Hippocampal formation (tissue), 2 donors: ENCODE data around the gene OR2T33.
"Not testable (repeated sequence)": the region's sequence is repeated elsewhere in the genome, so short reads cannot be mapped to it uniquely, and the experiment has no call there.

Experiments used
- DNase-seq, 2 donors: peaks; one replicate each; lab custom pipeline; 2025; lab: John Stamatoyannopoulos, UW

OR2T33 gene

GRCh38 chr1:248277876-248278275 is at the start of gene OR2T33:
TSS of gene OR2T33 (minus strand) at chr1:248277976. CDS start at chr1:248273814, 4,162 bp downstream.
- no peak for DNase-seq

GRCh38 chr1:248324468-248324867 is 46.7 kb upstream of the OR2T33 start, which contains the start of gene OR2M7:
TSS of gene OR2M7 (minus strand) at chr1:248324568. CDS start at chr1:248324568, 0 bp downstream.
- no peak for DNase-seq

GRCh38 chr1:248316796-248317195 is 39.0 kb upstream of the OR2T33 start:
- DNase-seq: no peak

- not testable (repeated sequence) for DNase-seq
Measured at GRCh38 chr1:248306740-248307139, 29.0 kb upstream of the OR2T33 start.

- no peak for DNase-seq
Measured at GRCh38 chr1:248306103-248306502, 28.3 kb upstream of the OR2T33 start.

GRCh38 chr1:248305672-248306071 is 27.9 kb upstream of the OR2T33 start:
- not testable (repeated sequence) for DNase-seq

GRCh38 chr1:248303324-248303723 is 25.5 kb upstream of the OR2T33 start, which contains the start of gene OR2T12:
TSS of gene OR2T12 (minus strand) at chr1:248303424. CDS start at chr1:248295578, 7,846 bp downstream.
- DNase-seq: no peak

GRCh38 chr1:248288391-248288790 is 10.6 kb upstream of the OR2T33 start:
- no peak for DNase-seq

- DNase-seq: not testable (repeated sequence)
Measured at GRCh38 chr1:248273225-248273624, 4.6 kb downstream of the OR2T33 start.

- no peak for DNase-seq
Measured at GRCh38 chr1:248268178-248268577, 9.6 kb downstream of the OR2T33 start.

GRCh38 chr1:248259309-248259708 is 18.5 kb downstream of the OR2T33 start:
- not testable (repeated sequence) for DNase-seq

GRCh38 chr1:248243204-248243603 is 34.6 kb downstream of the OR2T33 start:
- peak; percentile 27 to 29 for DNase-seq

GRCh38 chr1:248239478-248239877 is 38.3 kb downstream of the OR2T33 start:
- no peak for DNase-seq

- DNase-seq: no peak
Measured at GRCh38 chr1:248231117-248231516, 46.7 kb downstream of the OR2T33 start, which contains the start of gene OR2M4. TSS of gene OR2M4 (plus strand) at chr1:248231417. CDS start at chr1:248238929, 7,512 bp downstream.

GRCh38 chr1:248229360-248229908 is 48.3 kb downstream of the OR2T33 start:
- no peak for DNase-seq

- no peak for DNase-seq
Measured at GRCh38 chr1:248225537-248225936, 52.2 kb downstream of the OR2T33 start.
